ENCODE results near the gene MAP2K6. TPM values are rescaled to one million over a fixed set of nuclear protein-coding genes. Genes with fewer than 3 reads are reported as not detected.

The MAP2K6 gene
- total RNA-seq, 2 experiments from 2014 or later: 2.7 to 3.4 TPM

DNA sequence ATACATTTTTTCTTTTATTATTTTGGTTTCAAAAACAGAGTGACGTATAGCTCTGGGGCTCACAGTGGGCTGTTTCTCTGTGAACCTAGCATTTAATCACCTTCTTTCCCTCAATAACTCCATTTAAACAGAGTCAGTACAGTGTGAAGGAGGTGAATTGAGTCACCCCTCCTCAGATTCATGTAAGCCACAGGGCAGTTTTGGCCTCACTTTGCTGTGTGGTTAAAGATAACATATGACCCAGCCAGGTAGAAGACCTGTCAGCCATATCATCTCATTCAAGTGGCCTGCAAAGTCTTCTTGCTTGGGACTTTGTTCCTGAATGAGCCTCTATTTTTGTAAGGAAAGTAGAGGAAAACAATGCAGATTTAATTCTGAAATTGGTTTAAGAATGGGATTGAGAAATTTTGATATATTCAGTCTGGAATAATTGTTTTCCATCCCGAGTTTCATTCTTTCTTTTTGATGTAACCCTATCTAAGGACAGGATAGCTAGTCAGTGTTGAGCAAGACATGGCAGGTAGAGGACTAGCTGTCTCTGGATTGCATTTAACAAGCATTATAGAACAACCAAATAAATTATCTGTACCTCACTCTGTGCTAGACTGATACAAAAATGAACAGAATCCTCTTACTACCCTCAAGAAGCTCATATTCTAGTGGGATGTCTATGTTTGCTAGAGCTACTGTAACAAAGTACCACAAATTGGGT is 13.1 kb downstream of the MAP2K6 start:
- no peak for DNase-seq
- peaks cover 63% of the 10 kb centered on the region for H3K4me1 Mint-ChIP-seq
- intact Hi-C loops (cut with DNase I, micrococcal nuclease): no loop called here
- no peaks in the 10 kb centered on the region for H3K27me3 Mint-ChIP-seq
- no peaks in the 10 kb centered on the region for H3K9me3 Mint-ChIP-seq (ENCODE audit: low read depth)
- H3K4me3 Mint-ChIP-seq: no peak overlapping the region
- peaks cover 10% of the 10 kb centered on the region for H3K36me3 Mint-ChIP-seq (ENCODE audit: low read depth)
- ATAC-seq: no peak
- CTCF ChIA-PET: interaction anchor here (0.8 to 3.1 kb wide), 3 partner anchors 13 to 172 kb away, joined by 3 to 10 read pairs (median 4); partner anchors contain the start of gene MAP2K6
- no peak overlapping the region for H3K27ac Mint-ChIP-seq
- POLR2A ChIA-PET: no interaction called here

DNA sequence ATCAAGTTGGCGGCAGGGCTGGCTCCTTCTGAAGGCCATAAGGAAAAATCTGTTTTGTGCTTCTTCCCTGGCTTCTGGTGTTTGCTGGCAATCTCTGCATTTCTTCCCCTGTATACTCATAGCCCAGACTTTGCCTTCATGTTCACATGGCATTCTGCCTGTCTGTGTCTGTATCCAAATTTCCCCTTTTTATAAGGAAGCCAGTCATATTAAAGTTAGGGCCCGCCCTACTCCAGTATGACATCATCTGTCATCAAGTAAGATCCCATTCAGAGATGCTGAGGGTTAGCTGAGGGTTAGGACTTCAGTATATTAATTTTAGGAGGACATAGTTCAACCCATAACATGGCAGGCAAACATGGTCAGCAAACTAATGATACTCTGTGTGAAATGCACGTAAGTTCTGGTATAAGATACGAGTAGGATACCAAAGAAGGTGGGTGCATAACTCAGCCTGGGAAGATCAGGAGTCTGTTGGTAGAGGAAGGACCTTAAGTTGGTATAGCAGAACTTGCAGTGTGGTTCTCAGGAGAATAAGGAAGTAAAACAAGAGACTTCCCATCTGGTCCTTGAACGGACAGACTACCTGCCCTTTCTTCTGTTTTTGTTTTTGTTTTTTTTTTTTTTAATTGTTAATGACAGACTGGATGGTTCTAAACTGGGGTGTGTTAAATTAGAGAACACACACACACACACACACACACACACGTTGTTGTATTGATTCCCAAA is 13.9 kb downstream of the MAP2K6 start:
- CTCF ChIA-PET: interaction anchor here (0.8 kb wide), 1 partner anchor 171 kb away, joined by 4 read pairs; no protein-coding TSS in a partner anchor
- H3K4me1 Mint-ChIP-seq: peaks cover 57% of the 10 kb centered on the region

DNA sequence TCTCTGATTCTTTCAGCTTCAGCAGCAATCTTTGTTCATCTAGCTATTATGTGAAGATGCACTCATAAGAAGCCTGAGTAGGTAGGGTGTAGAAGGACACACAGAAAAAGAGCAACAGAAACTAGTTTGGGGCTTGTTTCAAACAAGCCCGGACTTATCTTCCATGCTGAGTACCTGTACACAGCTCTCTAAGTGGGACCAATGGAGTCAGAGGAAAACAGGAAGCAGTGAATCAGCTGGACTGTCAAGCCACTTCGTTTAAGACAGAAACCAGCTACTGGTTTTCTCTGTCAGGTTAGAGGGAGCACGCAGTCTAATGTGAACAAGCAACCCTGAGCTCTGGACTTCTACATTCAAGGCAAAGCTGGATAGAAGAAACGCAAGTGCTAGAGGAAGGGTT is 16.0 kb downstream of the MAP2K6 start:
- no peak for DNase-seq
- peak overlapping the region; percentile 16 for H3K4me3 Mint-ChIP-seq
- no peaks in the 10 kb centered on the region for H3K27me3 Mint-ChIP-seq
- H3K36me3 Mint-ChIP-seq (ENCODE audit: low read depth): peaks cover 7% of the 10 kb centered on the region
- intact Hi-C loops (cut with DNase I, micrococcal nuclease): no loop called here
- ChIA-PET POLR2A (no interaction called here), CTCF (interaction anchor here (0.8 to 2.3 kb wide), 4 partner anchors 15 to 119 kb away, joined by 3 to 9 read pairs (median 4); partner anchors contain the start of gene MAP2K6)
- H3K9me3 Mint-ChIP-seq (ENCODE audit: low read depth): no peaks in the 10 kb centered on the region
- peaks cover 44% of the 10 kb centered on the region for H3K4me1 Mint-ChIP-seq
- ATAC-seq: peak; percentile 69
- H3K27ac Mint-ChIP-seq: peak overlapping the region; percentile 52

More for the DNA sequence above, 13.9 kb downstream of the MAP2K6 start:
- intact Hi-C loops (cut with DNase I, micrococcal nuclease): no loop called here
- ATAC-seq (no peak), DNase-seq (no peak)
- Mint-ChIP-seq H3K27ac (peak overlapping the region; percentile 33), H3K27me3 (no peaks in the 10 kb centered on the region), H3K9me3 (ENCODE audit: low read depth) (no peaks in the 10 kb centered on the region), H3K36me3 (ENCODE audit: low read depth) (peaks cover 8% of the 10 kb centered on the region), H3K4me3 (no peak overlapping the region)
- POLR2A ChIA-PET: no interaction called here

DNA sequence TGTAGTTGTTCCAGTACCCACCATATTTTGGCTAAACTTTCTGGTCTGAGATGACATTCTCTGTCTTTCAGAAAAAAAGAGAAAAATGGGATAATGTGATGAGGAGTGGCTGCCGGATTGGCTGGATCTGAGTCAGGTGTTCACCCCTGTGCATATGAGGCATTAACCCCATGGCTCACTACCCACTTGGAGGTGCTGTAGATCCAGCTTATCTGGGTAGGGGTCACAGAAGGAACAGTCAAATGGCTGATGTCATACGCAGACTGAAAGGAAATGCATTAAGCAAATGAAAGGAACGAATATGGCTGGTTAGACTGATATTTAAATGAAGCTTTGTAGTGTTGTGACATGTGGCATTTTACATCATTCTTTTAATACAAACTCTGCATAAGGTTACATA is 17.3 kb downstream of the MAP2K6 start:
- H3K36me3 Mint-ChIP-seq (ENCODE audit: low read depth): peaks cover 7% of the 10 kb centered on the region
- H3K27me3 Mint-ChIP-seq: no peaks in the 10 kb centered on the region
- peaks cover 36% of the 10 kb centered on the region for H3K4me1 Mint-ChIP-seq
- no peak overlapping the region for H3K4me3 Mint-ChIP-seq
- no peak for DNase-seq
- ChIA-PET CTCF (no interaction called here), POLR2A (no interaction called here)
- H3K27ac Mint-ChIP-seq: no peak overlapping the region
- intact Hi-C loops (cut with DNase I, micrococcal nuclease): no loop called here
- peak; percentile 28 for ATAC-seq
- no peaks in the 10 kb centered on the region for H3K9me3 Mint-ChIP-seq (ENCODE audit: low read depth)

DNA sequence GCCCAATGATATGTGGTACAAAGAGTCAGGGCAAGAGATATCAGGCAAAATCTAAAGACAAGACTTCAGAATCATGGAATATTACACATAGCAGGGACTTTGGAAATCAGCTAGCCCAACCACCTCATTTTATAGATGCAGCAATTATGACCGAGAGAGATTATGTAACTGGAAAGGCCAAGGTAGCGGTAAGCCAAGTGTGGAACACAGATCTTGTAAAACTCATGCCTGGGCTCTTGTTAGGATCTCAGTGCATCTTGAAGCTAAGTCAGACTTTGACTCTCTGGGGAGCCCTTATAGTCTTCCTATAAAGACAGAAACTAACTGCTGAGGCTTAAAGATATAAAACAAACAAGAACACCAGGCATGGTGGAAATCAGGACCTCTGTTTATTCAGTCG is 18.6 kb downstream of the MAP2K6 start:
- POLR2A ChIA-PET: no interaction called here
- peaks cover 10% of the 10 kb centered on the region for H3K36me3 Mint-ChIP-seq (ENCODE audit: low read depth)
- no peak overlapping the region for H3K27ac Mint-ChIP-seq
- CTCF ChIA-PET: no interaction called here
- peaks cover 2% of the 10 kb centered on the region for H3K9me3 Mint-ChIP-seq (ENCODE audit: low read depth)
- DNase-seq (no peak), ATAC-seq (no peak)
- peaks cover 26% of the 10 kb centered on the region for H3K4me1 Mint-ChIP-seq
- intact Hi-C loops (cut with DNase I, micrococcal nuclease): no loop called here
- H3K27me3 Mint-ChIP-seq: no peaks in the 10 kb centered on the region
- H3K4me3 Mint-ChIP-seq: no peak overlapping the region

DNA sequence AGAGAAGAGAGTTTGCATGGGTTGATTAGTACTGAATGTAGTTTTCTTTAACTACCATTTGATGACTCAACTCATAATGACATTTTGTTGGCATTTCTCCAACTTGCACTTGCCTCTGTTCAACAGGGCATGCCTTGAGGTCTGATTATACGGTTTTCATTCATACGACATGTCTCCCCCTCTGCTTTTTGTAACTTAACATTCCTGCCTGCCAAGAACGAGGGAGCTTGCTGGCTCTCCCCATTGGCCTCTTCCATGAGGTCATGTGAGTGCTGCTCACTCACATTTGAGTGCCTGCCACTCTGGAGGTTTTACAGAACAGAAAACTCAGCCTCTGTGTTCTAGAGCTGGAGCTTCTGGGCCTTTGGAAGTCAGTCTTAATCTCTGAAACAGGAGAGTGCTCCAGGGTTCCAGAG is 19.7 kb downstream of the MAP2K6 start:
- CTCF ChIA-PET: interaction anchor here (0.6 to 1.0 kb wide), 3 partner anchors 14 to 584 kb away, joined by 3 read pairs; no protein-coding TSS in a partner anchor
- no peak overlapping the region for H3K4me3 Mint-ChIP-seq
- H3K36me3 Mint-ChIP-seq (ENCODE audit: low read depth): peaks cover 12% of the 10 kb centered on the region
- no peak overlapping the region for H3K27ac Mint-ChIP-seq
- peaks cover 4% of the 10 kb centered on the region for H3K9me3 Mint-ChIP-seq (ENCODE audit: low read depth)
- ATAC-seq (no peak), DNase-seq (no peak)
- POLR2A ChIA-PET: no interaction called here
- no peaks in the 10 kb centered on the region for H3K27me3 Mint-ChIP-seq
- peaks cover 22% of the 10 kb centered on the region for H3K4me1 Mint-ChIP-seq
- intact Hi-C loops (cut with DNase I, micrococcal nuclease): no loop called here

DNA sequence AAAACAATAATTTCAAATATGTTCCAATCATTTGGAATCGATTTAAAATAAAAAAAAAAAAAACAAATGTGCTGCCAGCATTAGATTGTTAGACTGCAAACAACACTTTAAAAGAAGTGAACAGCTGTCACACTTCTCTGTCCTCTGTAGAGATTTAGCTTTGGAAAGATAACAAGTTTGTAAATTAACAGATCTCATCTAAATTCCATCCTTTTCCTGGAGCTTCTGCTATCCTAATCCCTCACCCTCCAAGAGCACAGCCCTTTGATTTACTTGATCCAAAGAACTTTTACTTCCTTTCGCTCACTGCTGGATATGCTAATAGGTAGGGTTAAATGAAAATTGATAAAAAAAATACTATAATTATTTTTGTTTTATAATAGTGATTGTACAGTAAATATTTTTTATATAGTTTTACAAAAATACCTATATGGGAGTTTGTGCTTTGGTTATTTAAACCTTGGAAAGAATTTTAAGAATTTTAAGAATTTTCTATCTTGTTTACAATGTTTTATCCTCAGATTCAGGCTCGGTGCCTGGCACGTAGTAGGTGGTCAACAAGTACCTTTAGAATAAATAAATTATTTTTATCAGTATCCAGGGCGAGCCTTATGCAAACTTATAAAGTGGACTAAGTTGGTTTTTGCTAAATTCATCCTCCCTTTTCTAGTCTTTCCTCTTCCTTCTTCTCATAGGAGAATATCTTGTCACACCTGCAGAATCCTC is 21.6 kb downstream of the MAP2K6 start:
- Mint-ChIP-seq H3K27ac (no peak overlapping the region), H3K4me1 (peaks cover 15% of the 10 kb centered on the region), H3K4me3 (no peak overlapping the region), H3K27me3 (no peaks in the 10 kb centered on the region), H3K36me3 (ENCODE audit: low read depth) (peaks cover 23% of the 10 kb centered on the region), H3K9me3 (ENCODE audit: low read depth) (peaks cover 13% of the 10 kb centered on the region)
- intact Hi-C loops (cut with DNase I, micrococcal nuclease): no loop called here
- ChIA-PET CTCF (interaction anchor here (1.3 kb wide), 1 partner anchor 12 kb away, joined by 5 read pairs; no protein-coding TSS in a partner anchor), POLR2A (interaction anchor here (0.6 kb wide), 1 partner anchor 1399 kb away, joined by 4 read pairs; no protein-coding TSS in a partner anchor)
- ATAC-seq: no peak
- DNase-seq: no peak

DNA sequence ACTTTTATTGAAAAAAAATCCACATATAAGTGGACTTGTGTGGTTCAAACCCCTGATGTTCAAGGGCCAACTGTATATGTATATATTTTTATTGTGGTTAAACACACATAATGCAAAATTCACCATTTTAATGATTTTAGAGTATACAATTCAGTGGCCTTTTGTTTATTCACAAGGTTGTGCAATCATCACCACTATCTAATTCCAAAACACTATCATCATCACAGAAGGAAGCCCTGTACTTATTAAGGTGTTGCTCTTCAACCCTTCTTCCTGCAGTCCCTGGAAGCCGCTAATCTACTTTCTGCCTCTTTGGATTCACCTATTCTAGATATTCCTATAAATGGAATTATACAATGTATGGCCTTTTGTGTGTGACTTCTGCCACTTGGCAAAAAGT is 23.0 kb downstream of the MAP2K6 start:
- H3K27me3 Mint-ChIP-seq: no peaks in the 10 kb centered on the region
- intact Hi-C loops (cut with DNase I, micrococcal nuclease): no loop called here
- H3K27ac Mint-ChIP-seq: no peak overlapping the region
- peaks cover 13% of the 10 kb centered on the region for H3K9me3 Mint-ChIP-seq (ENCODE audit: low read depth)
- no peak for ATAC-seq
- H3K36me3 Mint-ChIP-seq (ENCODE audit: low read depth): peaks cover 20% of the 10 kb centered on the region
- H3K4me1 Mint-ChIP-seq: peaks cover 13% of the 10 kb centered on the region
- H3K4me3 Mint-ChIP-seq: no peak overlapping the region
- ChIA-PET POLR2A (no interaction called here), CTCF (interaction anchor here (1.1 kb wide), 1 partner anchor 111 kb away, joined by 3 read pairs; no protein-coding TSS in a partner anchor)
- no peak for DNase-seq

DNA sequence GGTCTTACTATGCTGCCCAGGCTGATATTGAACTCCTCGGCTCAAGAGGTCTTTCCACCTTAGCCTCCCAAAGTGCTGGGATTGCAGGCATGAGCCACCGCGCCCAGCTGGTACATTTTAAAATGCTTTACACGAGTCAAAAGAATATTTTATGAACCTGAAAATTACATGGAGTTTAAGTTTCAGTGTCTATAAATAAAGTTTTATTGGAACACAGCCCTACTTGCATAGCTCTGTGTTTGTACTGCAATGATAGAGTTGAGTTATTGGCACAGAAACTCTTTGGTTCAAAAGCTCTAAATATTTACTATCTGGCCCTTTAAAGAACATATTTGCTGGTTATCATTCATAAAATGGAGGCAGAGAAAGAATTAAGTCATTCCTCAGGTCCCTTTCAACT is 24.3 kb downstream of the MAP2K6 start:
- CTCF ChIA-PET: interaction anchor here (0.6 to 1.1 kb wide), 4 partner anchors 9 to 112 kb away, joined by 3 to 4 read pairs (median 3); no protein-coding TSS in a partner anchor
- Mint-ChIP-seq H3K27me3 (no peaks in the 10 kb centered on the region), H3K4me1 (peaks cover 9% of the 10 kb centered on the region), H3K27ac (no peak overlapping the region), H3K36me3 (ENCODE audit: low read depth) (peaks cover 17% of the 10 kb centered on the region), H3K9me3 (ENCODE audit: low read depth) (peaks cover 13% of the 10 kb centered on the region), H3K4me3 (no peak overlapping the region)
- no peak for DNase-seq
- intact Hi-C loops (cut with DNase I, micrococcal nuclease): no loop called here
- ATAC-seq: no peak
- POLR2A ChIA-PET: no interaction called here

DNA sequence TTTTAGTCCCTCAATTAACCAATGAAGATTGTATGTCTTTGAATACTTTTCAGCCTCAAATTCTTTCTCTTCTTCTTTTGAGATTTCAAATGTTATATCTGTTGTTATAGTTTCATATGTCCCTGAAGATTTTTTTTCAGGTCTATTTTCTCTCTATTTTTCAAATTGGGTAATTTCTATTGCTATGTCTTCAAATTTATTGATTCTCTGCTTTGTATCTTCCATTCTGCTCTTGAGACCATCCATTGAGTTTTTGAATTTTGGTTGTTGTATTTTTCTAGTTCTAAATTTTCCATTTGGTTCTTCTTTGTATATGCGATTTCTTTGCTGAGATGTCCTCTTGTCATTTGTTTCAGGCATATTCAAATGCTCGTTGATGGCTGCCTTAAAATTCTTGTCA is 26.7 kb downstream of the MAP2K6 start:
- intact Hi-C loops (cut with DNase I, micrococcal nuclease): no loop called here
- Mint-ChIP-seq H3K4me1 (peaks cover 9% of the 10 kb centered on the region), H3K4me3 (no peak overlapping the region), H3K9me3 (ENCODE audit: low read depth) (peaks cover 13% of the 10 kb centered on the region), H3K36me3 (ENCODE audit: low read depth) (peaks cover 16% of the 10 kb centered on the region), H3K27ac (no peak overlapping the region), H3K27me3 (no peaks in the 10 kb centered on the region)
- POLR2A ChIA-PET: no interaction called here
- DNase-seq (no peak), ATAC-seq (no peak)
- CTCF ChIA-PET: no interaction called here

DNA sequence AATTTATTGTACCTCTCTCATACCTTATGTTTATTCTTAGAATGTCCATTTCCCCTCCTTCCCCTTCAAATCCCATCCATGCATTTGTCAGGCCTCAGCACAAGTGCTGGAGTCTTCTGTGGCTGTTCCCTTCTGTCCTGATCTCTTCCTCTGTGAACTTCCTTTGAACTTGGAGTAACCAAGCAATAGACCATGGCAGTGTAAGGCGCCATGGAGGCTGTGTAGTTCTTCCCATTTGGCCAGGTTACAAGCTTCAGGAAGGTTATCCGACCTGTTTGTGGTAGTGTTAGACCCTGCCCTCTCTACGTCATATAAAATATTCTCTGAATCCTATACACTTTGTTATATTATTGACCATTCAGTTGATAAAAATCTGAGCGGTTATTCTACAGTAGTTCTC is 28.6 kb downstream of the MAP2K6 start:
- ChIA-PET POLR2A (no interaction called here), CTCF (no interaction called here)
- Mint-ChIP-seq H3K4me3 (no peak overlapping the region), H3K4me1 (peaks cover 11% of the 10 kb centered on the region), H3K9me3 (ENCODE audit: low read depth) (peaks cover 11% of the 10 kb centered on the region), H3K36me3 (ENCODE audit: low read depth) (peaks cover 13% of the 10 kb centered on the region), H3K27ac (no peak overlapping the region), H3K27me3 (no peaks in the 10 kb centered on the region)
- no peak for ATAC-seq
- intact Hi-C loops (cut with DNase I, micrococcal nuclease): no loop called here
- DNase-seq: no peak

Data from activated CD4-positive, alpha-beta T cell treated with anti-CD3 and anti-CD28 coated beads for 36 hours (primary cell).